ENCODE measurements around the gene PDE6D.
"Not testable (repeated sequence)": the region's sequence is repeated elsewhere in the genome, so short reads cannot be mapped to it uniquely, and the experiment has no call there.

The PDE6D gene

DNA sequence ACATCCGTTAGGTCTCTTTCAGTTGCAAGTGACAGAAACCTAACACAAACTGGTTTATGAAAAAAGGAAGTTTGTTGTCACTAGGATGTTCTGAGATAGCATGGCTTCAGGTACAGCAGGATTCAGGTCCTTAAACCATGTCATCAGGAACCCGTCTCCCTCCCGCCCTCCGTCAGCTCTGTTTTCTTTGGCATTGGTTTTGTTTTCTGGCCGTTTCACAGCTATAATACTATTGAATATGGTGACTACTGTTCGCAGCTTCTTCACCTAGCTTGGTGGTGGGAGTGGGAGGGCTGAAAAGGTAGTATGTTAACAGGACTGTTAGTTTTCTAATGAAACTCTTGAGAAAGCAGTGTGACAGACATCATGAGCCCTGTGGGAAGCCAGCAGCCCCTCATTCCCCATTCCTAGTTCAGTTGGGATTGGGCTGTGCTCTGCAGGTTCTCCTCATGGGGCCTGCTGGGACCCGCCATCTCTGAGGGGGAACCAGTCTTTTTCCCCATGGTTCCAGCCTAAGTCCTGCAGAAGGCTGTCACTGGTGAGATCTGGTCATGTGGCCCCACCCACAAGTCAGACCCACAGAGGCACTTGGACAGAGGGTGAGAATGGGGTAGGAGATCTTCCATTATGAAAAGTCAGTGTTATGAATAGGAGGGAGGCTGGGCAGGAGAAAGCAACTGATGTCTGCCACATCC is 60.6 kb downstream of the PDE6D start:
- DNase-seq (ENCODE audit: low read depth, low spot score) = no peak

DNA sequence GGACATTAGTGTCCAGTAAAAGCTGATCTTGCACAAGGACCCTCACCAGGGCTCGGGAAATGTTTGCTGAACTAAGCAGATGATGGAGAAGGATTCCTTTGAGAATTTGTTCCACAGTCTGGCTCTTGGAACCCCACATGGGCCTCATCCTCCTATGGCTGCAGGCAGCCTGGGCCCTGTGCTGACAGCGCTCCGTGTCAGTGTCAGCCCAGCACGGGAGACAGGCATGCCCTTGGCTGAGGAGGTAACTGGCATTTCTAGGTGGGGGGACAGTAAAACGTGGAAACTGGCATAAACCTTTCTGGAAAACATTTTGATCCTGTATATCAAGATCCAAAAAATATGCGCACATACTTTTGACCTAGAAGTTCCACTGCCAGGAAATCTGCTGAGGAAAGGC is 62.3 kb downstream of the PDE6D start:
- DNase-seq (ENCODE audit: low read depth, low spot score) = no peak

DNA sequence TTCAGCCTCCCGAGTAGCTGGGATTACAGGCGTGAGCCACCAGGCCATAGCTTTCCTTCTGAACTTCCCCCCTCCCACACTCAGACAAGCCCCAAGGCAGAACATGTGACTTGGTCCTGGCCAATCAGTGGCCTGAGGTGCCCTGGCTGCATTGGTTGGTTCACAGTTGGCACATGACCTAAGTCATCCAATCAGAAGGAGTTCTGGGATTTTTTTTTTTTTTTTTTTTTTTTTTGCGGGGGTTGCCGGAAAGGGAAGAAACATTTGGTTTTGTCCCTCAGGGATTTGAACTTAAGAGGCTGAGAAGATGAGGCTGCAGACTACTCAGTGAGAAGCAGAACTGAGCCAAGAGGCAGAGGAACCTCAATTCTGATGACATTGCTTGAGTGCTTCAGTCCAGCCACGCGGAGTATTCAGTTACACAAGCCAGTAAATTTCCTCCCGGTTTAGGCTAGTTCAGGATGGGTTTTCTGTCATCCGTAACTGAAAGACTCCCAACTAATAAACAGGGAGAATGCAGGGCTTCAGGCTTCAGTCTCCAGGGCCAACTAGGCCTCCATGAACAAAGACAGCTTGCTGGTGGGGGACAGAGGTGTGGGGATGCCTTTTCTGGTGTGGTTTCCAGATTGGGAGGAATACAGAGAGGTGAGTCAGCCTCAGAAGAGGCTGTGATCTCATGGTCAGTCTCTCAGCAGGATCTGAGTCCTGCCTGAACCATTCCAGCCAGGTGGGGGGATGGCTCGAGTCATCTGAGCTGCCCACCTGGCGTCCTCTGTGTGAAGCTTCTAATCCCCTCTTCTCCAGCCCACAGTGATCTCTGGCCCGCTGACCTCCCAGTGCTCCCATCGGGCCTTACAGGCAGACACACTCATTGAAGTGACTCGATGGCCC is 63.6 kb downstream of the PDE6D start:
- DNase-seq (ENCODE audit: low read depth, low spot score) = no peak

DNA sequence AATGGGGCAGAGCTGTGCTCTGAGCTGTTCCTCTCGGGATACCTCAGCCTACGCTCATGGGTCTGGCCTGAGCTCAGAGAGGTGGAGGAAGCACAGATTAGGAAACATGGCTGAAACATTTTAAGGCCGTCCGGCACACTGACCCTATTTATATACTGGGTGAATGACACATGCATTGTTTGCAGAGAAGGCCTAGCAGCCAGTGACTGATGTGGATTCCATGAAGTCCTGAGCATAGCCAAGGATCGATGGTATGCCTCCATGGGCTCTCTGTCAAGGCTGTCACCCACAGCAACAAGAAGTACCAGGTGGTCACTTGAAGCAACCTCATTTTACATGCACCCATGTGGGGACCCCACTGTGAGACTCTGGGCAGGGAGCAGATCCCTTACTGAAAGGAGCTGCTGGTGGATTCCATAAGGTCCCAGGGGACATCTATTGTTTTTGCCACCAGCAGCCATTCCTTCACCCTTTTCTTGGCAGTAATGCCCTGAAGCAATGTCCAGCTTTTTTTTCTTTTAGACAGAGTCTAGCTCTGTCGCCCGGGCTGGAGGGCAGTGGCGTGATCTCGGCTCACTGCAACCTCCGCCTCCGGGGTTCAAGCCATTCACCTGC is 64.3 kb downstream of the PDE6D start:
- no peak for DNase-seq (ENCODE audit: low read depth, low spot score)

DNA sequence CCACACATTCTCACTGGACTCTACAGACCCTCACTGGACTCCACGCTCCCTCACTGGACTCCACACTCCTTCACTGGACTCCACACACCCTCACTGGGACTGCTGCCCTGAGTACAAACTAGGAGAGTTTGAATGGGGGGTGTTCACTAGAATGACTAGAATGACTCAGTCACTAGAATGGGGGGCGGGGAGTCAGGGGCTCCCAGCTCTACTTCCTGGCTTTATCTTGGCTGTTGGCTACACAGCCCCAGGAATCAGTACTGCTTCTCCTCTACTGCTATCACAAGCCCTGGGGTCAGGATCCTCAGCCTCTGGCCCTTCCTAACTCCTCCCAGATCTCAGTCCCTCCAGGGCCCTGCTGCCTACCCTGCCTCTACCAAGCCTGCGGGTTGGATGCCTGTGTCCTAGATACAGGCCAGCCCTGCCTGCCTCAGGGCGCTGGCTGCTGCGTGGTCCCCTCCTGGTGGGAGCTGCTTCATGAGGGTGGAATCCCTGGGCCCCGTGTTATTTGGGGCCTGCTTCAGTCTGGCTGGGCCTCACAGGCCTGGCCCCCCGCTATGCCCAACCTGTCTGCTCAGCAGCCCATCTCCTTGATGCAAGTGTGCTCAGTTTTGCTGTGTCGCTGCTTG is 65.0 kb downstream of the PDE6D start:
- no peak for DNase-seq (ENCODE audit: low read depth, low spot score)

DNA sequence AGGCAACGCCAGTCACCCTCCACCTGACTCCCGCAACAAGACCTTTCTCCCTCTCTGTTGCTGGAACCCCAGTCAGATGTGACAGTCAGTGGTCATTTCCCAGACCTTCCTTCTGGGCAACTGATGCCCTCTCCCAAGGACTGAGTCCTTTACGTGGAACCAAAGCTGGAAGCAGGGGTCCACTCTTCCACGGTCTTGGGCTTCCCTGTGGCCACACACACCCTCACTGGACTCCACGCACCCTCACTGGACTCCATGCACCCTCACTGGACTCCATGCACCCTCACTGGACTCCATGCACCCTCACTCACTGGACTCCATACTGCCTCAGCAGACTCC is 65.6 kb downstream of the PDE6D start:
- no peak for DNase-seq (ENCODE audit: low read depth, low spot score)

DNA sequence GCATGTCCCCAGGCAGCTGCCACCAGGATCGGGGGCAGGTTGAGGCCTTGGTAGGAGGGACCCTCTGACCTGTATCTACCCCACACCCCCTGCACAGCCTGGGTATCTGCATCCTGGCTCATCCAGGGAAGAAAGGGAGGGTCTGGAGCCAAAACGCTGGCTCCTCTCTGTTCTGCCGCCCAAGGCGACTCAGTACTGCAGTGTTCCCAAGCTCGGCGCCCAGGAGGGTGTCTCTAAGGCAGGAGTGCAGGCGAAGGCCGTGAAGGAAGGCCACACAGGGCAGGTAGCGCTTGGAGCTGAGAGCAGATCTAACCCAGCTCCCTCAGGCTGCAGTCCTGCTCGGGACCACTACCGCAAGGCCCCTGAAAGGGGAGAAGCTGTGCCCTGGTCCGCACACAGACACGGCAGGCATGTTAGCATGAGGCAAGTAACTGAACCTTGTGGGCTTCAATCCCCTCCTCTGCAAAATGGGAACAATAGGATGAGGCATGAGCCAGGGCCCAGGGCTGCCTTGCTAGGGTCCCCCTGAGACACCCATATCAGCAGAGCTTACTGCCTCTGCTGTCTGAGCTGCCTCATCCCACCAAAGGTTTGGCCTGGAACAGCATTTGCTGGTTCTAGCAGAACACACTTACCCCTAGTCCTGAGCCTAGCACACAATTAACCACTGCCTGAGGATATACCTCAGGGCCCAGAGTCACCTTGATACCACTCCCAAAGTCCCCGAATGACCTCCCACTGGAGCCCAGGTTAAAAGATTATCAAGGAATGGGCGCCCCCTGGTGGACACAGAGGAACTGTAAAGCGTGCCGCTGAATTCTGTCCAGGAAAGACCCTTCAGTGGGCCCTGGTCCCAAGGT is 66.2 kb downstream of the PDE6D start:
- no peak for DNase-seq (ENCODE audit: low read depth, low spot score)

DNA sequence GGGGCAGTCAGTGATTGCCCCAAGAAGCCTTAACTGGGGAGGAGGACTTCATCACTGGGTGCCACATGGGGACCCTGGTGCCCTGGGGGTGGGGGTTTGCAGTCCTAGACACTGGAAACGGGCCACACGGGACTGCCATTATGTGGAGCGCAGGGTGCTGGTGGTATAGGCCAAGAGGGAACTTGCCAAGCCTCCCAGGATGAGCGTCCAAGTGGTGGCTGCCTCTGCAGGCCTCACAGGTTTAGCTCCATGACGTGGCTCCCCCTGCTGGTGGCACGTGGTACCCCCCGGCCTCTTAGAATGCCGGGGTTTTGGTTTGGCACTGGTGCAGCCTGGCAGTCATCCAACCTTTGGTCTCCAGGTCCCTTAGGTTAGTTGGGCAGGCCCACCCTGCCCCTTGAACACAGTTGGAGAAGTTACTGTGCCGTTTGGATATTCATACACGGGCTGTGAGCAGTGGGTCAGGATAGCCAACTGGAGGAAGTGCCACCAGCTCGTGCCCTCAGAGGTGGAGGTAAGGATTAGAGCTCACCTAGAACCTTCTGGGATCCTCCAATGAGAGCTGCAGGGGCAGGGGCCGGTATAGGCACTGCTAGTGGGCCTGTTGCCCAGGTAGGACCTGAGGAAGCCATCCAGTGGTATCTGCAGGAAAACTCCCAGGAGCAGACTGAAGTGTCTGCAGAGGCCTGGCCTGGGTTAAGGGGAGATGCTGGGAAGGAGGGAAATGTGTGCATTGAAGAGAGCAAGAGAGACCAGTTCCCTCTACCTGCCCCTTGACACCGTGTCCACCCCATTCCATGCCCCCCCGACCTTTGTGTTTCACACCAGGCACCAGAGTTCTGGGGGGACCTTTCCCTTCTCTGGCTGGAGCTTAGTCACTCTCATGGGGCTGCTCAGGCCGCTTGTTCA is 67.1 kb downstream of the PDE6D start:
- DNase-seq (ENCODE audit: low read depth, low spot score) = no peak

DNA sequence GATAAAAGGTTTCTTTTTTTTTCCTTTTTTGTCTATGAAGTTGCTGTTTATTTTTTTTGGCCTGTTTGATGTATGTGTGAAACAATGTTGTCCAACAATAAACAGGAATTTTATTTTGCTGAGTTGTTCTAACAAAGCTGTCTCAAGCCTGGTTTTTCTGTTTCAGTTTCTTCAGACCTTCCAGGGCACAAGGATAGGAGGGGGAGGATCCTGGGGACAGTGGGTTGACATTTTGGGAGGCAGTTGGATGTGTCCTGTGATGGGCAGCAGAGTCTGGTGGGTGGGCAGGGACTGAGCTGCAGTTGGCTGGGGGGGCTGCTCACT is 67.7 kb downstream of the PDE6D start:
- not testable (repeated sequence) for DNase-seq (ENCODE audit: low read depth, low spot score)

DNA sequence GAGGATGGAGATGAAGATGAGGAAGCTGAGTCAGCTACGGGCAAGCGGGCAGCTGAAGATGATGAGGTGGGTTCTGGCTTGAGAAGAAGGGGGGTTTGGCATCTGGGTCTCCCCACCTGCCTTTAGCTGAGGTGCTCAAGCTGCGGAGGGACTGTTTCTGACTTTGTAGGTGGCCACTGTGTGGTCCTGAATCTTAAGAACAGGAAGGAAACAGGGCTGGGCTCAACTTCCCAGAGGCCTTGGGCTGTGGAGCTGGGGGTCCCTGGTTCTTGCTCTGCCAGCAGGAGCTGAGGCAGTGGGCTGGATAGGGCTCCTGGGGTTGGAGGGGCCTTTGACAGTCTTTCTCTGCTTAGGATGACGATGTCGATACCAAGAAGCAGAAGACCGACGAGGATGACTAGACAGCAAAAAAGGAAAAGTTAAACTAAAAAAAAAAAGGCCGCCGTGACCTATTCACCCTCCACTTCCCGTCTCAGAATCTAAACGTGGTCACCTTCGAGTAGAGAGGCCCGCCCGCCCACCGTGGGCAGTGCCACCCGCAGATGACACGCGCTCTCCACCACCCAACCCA is 68.5 kb downstream of the PDE6D start:
- not testable (repeated sequence) for DNase-seq (ENCODE audit: low read depth, low spot score)

DNA sequence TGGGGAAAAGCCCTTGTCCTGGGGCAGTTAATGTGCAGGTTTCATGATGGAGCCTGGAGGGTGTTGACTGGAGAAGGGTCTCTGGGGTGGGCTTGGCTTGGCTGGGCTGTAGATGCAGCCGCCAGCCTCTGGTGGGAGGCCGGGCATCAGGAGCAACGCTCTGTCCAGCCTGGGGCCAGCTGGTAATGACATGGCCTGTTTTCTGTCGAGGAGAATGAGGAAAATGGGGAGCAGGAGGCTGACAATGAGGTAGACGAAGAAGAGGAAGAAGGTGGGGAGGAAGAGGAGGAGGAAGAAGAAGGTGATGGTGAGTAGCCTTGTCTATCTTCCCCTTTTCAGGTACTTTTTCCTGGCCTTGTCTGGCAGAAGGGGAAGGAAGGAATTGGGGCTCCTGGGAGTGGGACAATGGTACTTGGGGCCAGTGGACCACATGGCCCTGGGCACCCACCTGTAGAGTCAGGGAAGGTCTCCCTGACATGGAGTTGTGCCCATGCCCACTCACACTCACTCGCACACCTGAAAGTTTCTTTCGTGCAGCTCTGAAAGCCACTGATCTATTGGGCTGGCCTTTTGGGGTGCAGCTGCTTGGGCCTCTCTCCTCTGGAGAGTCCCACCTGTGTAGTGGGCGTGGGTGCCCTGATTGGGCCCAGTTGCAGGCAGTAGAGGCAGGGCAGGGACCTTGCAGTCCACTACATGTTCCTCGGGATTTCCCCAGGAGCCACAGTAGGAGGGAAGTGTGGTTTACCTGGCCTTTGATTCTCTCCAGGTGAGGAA is 69.2 kb downstream of the PDE6D start:
- no peak for DNase-seq (ENCODE audit: low read depth, low spot score)

DNA sequence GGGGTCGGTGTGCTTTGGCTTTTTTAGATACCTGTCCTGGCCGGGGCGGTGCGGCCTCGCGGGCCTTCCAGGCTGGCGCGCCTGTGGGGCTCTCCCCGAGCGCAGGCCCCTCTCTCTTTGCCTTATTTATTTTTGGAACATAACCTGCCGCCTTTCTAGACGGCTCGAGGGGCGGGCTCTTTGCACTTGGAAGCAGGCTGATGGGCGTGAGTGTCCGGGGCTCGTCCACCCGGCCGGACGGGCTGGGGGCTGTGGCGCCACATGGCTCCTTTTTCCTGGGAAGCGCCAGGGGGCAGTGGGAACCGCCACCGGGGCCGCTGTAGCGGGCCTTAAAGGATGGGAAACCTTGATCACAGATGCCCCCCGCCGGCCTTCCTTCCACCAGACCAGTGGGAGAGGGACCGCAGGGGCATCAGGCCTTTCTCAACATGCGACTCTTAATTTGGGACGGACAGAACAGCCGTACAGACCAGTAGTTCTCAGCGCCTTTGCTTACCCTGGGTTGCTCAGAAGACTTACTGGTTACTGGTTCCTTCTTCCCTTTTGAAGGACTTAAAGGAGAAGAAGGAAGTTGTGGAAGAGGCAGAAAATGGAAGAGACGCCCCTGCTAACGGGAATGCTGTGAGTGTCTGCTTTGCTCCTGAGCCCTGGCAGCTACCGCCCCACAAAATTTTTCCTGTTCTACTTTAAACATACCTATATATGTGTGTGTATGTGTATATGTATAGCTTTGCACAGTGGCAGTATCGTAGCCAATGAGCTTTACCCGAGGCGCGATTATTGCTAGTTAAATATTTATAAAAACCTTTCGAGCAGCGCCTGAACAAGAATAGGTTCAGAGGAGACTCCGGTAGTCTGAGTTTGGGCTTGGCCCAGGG is 70.0 kb downstream of the PDE6D start:
- no peak for DNase-seq (ENCODE audit: low read depth, low spot score)

DNA sequence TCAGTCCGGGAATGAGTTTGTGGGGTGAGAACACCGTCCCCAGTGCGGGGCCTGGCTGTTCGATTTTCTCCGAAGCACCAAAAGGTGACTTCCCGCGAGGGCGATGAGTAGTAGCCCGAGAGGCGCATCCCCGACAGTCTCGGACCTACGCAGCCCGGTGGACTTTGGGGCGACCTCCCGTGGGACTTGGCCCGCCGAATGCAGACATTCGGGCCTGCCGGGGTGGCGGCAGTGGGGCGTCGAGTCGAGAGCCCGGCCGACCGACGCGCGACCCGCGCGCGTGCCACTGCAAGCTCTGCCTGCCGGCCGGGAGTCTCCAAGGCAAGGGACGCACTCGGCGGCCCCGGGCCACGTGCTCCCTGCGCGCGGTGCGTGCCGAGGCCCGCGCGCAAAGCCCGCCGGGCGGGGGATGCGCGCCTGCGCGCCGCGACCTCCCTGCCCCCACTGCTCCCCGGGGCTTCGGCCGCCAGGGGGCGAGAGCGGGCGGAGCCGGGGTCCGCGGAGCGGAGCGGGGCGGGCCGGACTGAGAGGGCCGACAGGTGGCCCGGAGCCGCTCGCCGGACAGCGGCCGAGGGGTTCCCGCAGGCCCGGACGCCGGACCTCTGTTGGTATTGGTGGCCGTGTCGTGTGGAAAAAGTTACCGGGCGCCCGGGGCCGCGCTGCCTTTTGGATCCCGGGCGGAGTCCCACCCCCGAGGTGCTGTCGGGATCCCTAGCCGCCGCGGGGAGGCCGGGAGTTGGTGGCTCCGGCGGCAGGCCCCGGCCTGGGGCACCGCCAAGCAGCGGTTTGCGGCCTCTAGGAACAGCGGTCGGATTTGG is 70.9 kb downstream of the PDE6D start:
- no peak for DNase-seq (ENCODE audit: low read depth, low spot score)

DNA sequence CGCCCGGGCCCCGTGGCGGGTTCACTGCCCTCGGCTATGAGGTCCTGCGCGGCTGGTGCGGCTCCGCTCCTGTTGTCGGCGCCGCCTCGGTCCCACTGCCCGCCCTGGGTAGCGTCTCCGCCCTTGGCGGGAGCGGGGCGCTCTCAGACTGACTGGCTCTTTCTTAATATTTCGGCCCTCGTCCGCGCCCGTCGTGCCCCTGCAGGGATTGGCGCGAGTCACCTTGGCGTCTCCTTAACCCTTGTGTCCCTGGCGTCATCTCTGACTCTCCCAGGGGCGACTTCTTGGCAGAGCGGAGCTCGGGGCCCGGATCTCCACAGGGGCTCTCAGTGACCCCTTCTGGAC is 71.5 kb downstream of the PDE6D start:
- DNase-seq (ENCODE audit: low read depth, low spot score) = no peak

DNA sequence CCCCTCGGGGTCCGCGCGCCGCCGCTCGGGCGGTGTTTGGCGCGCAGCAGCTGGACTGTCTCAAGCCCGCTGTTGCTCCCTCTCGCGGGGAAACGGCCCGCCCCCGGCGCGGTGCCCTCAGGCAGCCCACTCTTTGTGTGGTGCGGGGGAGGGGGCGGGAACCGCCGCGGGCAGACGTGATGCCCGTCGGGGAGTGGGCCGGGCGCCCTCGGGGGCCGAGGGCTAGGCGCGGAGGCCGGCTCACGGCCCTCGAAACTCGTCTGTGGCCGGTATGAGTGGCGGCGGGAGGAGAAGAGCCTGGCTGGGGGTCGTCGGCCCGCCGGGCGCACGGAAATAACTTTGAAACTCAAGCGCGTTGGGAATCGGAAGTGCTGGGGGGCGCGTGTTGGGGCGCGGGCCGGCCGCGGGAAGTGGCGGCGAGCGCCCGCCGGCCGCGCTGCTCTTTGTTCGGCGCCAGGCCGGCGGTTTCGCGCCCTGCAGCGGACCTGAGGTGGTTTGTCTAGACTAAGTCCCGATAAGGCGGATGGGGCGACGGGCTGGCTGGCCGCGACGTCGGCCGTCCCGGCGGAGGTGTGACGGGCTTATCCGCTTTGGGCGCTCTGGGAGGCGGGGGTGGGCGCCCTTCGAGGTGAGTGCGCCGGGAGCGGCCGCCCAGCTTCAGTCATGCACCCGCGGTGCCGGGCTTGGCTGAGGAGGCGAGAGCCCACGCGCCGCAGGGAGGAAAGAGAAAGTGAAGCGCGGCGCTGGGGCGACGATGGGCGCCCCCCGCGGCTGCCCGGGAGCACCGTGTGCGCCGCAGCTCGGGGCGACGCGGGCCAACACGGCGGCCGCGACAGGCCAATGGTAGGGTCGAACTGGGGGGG is 72.1 kb downstream of the PDE6D start:
- no peak for DNase-seq (ENCODE audit: low read depth, low spot score)

DNA sequence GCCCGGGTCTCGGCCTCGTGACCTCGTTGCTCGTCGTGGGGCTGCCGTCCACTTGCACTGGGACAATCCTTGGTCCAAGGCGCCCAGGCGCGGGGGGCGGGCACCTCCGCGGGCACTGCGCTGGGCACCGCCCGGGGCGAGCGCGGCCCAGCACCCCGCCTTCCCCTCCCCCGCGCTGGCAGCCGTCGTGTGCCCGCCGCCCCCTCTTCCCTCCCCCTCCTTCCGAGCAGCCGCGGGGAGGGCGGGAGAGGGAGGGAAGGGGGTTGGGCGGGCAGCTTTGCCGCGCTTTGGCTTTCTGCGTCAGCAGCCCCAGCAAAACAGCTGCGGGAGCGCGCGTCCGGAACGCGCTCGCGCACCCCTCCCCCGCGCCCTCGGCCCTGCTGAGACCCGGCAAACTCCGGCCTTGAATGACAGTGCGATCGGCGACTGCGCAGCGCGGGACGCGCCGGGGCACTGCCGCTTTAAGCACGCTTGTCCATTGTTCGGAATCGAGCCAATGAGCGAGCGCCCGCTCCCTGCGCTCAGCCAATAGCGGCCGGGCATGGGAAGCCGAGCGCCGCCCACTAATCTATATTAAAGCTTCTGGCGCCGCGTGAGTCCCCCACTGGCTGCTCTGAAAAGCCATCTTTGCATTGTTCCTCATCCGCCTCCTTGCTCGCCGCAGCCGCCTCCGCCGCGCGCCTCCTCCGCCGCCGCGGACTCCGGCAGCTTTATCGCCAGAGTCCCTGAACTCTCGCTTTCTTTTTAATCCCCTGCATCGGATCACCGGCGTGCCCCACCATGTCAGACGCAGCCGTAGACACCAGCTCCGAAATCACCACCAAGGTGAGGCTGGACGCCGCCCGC is 72.9 kb downstream of the PDE6D start, which contains the start of gene PTMA:
PTMA (plus strand) TSS at position 599 of the 846 bp plus-strand sequence; CDS start at position 781, 182 bp downstream.
- peak; percentile 99 for DNase-seq (ENCODE audit: low read depth, low spot score)
